ENCODE data around the gene SENP7.

- peak; percentile 48 for TF ChIP-seq SPI1 (IDR thresholded peaks at IDR 0.05; ENCODE audit: low read depth, low read length)
- peak; percentile 79 for TF ChIP-seq POLR2A (IDR thresholded peaks at IDR 0.05; ENCODE audit: low read depth, low read length)
- TF ChIP-seq POLR2AphosphoS5 (IDR thresholded peaks at IDR 0.05; ENCODE audit: low read depth, low read length), result peak; percentile 73; the same call in 1 of the 2 replicates
These were observed 5.4 kb upstream of the SENP7 start for GRCh38 chr3:101518421-101518871.
